NOMO-1 (cell line): ENCODE results near the gene PRRX2.
A peak's percentile ranks its signal among the peaks of the same experiment; 100 is the strongest.
"Not testable (repeated sequence)": the region's sequence is repeated elsewhere in the genome, so short reads cannot be mapped to it uniquely, and the experiment has no call there.

Source experiments
- DNase-seq, 2 experiments: peaks; one replicate each; lab custom pipeline; 2025; ENCODE audit not compliant: unreplicated experiment in 2 of 2; lab: John Stamatoyannopoulos, UW

The PRRX2 gene

DNA sequence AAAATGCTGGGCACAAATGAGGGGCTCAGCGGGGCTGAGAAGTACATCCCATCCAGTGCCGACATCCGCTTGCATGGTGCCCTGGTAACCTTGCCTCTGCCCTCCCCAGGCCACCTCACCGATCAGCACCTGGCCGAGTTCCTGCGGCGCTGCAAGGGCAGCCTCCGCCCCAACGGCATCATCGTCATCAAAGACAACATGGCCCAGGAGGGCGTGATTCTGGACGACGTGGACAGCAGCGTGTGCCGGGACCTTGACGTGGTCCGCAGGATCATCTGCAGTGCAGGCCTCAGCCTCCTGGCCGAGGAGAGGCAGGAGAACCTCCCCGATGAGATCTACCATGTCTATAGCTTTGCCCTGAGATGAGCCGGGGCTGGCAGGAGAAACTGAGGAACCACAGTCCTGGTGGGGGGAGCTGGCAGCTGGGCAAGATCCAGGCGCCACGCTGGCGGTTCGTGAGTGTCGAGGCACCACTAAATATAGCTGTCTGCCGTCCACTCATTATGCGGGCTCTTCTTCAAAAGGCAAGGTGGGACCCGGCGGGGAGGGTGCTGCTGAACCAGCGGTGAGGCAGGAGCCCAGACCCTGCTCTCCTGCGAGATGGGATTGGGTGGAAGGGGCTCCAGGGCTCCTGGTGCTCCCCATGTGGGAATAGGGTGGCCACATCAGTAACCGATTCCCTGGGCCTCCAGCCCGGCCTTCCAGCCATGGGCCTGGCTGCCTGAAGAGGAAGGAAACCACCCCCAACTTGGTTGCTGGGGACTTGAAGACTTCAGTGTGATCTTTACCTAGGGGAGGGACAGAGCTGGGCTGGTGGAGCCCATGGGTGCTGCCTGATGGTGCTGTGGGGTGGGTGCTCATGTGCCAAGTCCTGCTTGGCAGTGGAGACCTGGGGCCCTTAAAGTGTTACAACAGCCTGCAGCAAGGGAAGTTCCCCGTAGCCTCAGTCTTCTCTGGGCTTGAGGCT, 30.1 kb upstream of the PRRX2 start:
- DNase-seq = no peak

DNA sequence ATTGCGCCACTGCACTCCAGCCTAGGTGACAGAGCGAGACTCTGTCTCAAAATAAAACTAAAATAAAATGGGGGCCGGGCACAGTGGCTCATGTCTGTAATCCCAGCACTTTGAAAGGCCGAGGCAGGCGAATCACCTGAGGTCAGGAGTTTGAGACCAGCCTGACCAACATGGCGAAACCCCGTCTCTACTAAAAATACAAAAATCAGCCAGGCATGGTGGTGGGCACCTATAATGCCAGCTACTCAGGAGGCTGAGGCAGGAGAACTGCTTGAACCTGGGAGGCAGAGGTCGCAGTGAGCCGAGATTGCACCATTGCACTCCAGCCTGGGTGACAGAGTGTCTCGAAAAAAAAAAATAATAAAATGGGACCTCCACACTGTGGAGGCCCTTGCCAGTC, 29.1 kb upstream of the PRRX2 start:
- DNase-seq = not testable (repeated sequence)

DNA sequence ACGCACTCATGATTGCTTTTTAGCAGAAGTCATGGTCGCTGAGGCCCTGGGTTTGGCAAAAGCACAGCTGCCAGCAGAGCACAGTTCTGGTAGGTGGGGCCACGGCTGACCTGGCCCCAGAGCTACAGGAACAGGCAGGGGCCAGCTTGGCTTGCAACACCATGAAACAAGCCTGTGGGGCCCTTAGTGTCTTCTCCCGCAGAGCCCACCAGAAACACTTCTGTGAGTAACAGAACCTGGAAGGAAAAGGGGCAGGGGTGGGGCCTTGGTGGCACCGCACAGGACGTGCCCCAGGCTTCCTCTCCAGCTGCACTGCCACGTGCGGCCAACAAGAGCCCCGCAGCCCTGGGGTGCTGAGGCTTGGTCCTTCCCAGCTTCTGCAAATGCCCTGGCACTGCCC, 28.3 kb upstream of the PRRX2 start:
- DNase-seq = no peak

GRCh38 chr9:129637673-129638439, 27.6 kb upstream of the PRRX2 start:
- DNase-seq = no peak

DNA sequence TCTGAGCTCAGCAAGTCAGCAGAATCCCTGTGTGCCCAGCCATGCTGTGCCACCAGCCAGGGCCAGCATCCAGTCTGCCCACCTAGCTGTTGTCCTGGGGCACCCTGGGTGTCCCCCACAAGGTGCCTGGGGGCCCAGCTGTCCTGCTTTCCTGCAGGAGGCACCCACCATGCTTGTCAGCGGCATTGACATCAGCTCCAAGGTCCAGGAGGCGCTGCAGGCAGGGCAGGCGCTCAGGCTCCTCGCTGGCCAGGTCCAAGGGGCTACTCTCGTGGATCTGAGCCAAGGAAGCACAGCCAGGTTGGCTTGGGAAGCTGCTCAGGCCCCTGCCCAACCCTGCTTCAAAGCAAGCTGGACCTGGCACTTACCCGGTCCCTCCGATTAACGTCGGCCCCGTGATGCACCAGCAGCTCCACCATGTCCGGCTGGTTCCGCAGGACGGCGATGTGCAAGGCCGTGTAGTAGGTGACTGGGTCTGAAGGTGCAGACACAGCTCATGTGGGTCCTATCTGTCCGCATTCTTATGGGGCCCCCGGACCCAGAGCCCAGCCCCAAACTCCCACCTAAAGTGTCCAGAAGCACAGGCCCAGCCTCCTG, 26.3 kb upstream of the PRRX2 start:
- DNase-seq = no peak

- no peak for DNase-seq
These were observed 25.7 kb upstream of the PRRX2 start for GRCh38 chr9:129639756-129640085.

GRCh38 chr9:129640086-129640870, 25.2 kb upstream of the PRRX2 start:
- DNase-seq = no peak

DNA sequence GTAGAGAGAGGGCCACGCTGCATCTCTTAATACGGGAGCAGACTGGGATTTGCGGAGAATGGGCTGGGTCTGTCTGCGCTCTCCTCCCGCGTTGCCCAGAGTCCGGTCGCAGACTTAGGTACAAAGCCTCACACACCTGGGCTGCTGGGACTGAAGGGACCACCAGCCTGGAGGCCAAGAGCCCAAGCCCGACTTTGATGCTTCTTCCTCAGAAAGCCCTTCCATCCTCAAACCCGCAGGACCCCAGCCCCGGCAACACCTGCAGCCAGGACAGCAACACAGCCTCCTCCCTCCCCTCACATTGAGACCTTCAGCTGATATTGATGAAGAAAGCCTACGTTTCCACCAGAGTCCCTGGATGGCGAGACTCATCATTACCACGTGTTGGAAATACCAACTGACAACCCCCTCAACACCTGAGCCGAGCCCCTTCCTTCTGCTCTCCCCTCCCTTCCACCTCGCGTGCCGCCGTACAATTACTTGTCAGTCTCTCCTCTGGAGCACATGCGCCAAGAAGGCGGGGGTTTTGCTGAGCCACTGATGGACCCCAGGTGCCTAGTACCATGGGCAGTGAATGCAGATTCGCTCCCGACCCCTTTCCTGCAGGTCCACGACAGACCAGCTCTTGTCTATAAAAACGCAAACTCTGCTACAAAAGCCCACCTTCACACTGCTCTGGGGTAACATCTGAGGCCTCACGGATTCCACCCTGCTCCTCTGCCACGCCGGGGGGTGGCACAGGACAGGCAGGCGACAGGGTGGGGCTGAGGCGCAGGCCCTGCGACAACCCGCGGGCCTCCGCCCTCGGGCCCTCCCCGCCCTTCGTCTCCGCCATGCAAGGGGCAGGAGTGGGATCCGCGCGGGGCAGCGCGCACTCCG, 24.3 kb upstream of the PRRX2 start:
- no peak for DNase-seq

GRCh38 chr9:129641750-129642585, 23.5 kb upstream of the PRRX2 start, which contains the start of gene ASB6:
ASB6 (minus strand) TSS chr9:129642151; CDS start chr9:129641999, 152 bp downstream.
- peak; percentile 93 to 94 for DNase-seq

GRCh38 chr9:129643706-129644105, 21.7 kb upstream of the PRRX2 start:
- no peak for DNase-seq

- no peak for DNase-seq
These were observed 21.1 kb upstream of the PRRX2 start for GRCh38 chr9:129644365-129644764.

- DNase-seq = no peak
These were observed 20.5 kb upstream of the PRRX2 start for GRCh38 chr9:129644902-129645301.

DNA sequence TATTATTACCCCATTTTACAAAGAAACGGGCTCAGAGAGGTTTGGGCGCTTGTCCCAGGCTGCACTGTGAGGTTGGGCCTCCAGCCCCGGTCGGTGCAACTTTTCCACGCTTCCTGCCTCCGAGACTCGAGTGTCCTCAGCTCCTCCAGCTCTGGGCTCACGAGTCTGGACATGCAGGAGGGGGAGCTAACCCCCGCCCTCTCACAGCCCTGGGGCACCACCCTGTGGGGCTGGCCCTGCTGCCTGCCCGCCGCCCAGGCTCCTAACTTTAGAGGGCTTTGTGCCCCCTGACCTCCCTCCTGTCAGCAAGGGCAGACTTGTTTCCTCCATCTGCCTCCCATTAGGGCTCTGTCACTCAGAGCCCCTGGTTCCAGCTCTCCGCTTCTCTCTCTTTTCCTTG, 19.2 kb upstream of the PRRX2 start:
- no peak for DNase-seq

DNA sequence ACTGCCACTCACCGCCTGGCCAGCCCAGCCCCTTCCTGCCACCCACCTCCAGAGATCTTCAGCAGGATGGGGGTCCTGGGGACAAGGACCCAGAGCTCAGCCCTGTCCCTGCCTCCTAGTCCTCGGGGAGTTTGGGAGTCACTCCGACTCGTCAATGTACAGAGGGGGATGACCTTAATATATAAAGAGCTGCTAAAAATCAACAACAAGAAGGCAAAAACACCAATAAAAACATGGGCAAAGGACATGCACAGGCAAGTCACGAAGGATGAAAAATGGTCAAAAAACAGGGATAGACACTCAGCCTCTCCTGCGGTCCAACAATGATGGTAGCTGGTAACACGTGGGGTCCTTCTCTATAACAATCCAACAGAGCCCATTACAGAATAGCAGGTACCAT, 18.8 kb upstream of the PRRX2 start:
- no peak for DNase-seq

DNA sequence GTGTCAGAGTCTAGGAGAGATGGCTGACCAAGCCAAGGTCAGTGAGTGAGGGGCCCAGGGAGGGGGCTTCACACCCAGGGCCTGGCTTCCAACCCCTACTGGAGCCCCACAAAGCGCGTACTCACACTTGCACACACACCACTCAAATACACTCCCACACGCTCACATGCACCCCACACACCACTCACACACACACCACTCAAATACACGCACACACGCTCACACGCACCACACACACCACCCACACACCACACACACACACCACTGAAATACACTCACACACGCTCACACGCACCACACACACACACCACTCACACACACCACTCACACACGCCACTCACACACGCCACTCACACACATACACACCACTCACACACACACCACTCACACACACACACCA, 17.8 kb upstream of the PRRX2 start:
- no peak for DNase-seq

- DNase-seq = no peak
These were observed 17.2 kb upstream of the PRRX2 start for GRCh38 chr9:129648092-129648763.

DNA sequence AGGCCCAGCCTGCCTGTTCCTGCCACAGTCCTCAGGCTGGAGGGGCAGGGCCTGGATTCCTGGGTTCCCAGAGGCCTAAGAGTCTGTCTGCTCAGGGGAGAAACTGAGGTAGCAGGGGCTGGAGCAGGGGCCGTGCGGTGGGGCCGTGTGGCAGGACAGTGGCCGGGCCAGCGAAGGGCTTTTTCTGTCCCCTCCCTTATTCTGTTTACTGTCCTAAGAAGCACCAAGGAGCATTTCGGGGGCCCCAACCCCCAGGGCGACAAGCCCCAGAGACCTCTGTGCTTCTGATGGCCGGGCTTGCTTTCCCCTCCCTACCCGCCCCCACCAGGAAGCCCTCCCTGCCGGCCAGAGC, 16.7 kb upstream of the PRRX2 start:
- no peak for DNase-seq
